GM18519 (cell line): ENCODE results near the gene CTDP1.

Experiments
- ATAC-seq: cut with Tn5 transposase; IDR thresholded peaks from one replicate; pipeline ENCODE4 v1.9.1; 2021; ENCODE audit warnings: mild to moderate bottlenecking, moderate library complexity; ENCODE audit not compliant: unreplicated experiment, low FRiP score

Gene CTDP1

DNA sequence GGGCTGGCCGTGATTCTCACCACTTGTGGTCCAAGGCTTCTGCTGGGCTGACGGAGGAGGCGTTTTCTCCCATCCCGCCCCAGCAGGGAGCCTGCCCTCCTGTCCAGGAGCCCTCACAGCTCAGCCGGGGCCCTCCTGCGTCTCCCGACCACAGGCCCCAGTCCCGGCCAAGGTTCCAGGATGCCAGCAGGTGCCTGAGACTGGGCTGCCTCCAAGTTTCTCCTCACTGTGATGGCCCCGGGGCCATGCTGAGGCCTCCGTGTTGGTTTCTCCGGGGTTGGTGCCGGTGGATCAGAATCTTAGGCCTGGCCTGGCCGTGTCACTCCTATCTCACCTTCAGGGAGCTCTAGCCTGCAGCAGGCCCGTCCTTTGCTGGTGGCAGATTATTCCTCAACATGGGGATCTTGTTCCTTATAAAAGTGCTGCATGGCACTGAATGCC is 124.0 kb downstream of the CTDP1 start:
- no peak for ATAC-seq
